NCI-H2171 (cell line): Measurements from ENCODE around the gene CAMSAP3.

Source experiments
- DNase-seq: peaks from one replicate; lab custom pipeline; 2025; lab: John Stamatoyannopoulos, UW

The CAMSAP3 gene

DNA sequence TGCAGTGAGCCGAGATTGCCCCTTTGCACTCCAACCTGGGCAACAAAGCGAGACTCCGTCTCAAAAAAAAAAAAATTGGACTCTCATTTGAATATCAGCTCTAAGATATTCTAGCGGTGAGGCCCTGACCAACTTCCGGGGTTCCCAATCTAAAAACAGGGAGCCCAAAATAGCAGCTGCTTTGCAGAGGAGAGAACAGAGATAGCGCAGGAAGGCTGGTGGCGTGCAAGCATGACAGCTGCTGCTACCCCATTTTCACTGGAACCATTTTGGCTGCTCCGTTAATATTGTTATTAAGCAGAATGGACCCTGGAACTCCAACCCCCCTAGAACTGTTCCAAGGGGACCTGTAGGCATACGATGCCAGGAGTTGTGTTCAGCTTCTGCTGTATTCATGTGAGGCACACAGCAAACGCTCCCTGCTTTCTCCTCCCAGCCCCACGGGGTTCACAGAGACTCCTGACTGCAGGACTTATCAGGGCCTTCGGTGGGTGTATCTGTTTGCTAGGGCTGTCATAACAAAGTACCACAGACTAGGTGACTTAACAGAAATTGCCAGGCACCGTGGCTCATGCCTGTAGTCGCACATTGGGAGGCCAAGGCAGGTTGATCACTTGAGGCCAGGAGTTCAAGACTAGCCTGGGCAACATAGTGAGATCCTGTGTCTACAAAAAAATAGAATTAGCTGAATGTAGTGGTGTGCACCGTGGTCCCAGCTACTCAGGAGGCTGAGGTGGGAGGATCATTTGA is 52.8 kb downstream of the CAMSAP3 start:
- DNase-seq: no peak

DNA sequence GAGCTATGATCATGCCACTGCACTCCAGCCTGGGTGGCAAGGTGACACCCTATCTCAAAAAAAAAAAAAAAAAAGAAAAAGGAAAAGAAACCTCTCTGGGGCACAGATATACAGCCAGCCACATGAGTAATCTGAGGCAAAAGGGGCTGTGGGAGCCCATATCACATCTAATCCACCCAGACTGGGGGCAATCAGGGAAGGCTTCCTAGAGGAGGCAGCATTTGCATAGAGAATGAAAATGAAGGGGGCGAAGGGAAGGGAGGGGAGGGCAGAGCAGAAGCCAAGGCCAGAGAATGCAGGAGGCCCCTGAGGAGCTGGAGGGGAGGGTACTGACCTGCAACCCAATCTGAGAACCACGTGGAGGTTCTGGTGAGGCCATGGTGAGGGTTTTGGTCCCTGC is 54.5 kb downstream of the CAMSAP3 start:
- DNase-seq: no peak

GRCh38 chr19:7652061-7652641 is 56.5 kb downstream of the CAMSAP3 start:
- DNase-seq: peak; percentile 51

- no peak for DNase-seq
Observed at GRCh38 chr19:7654401-7654800, 58.7 kb downstream of the CAMSAP3 start.

GRCh38 chr19:7655581-7655980 is 59.9 kb downstream of the CAMSAP3 start:
- DNase-seq: no peak

- DNase-seq: no peak
Observed at GRCh38 chr19:7657131-7657751, 61.6 kb downstream of the CAMSAP3 start.

- DNase-seq: no peak
Observed at GRCh38 chr19:7658219-7658686, 62.6 kb downstream of the CAMSAP3 start.

GRCh38 chr19:7661744-7662538 is 66.3 kb downstream of the CAMSAP3 start:
- DNase-seq: no peak

DNA sequence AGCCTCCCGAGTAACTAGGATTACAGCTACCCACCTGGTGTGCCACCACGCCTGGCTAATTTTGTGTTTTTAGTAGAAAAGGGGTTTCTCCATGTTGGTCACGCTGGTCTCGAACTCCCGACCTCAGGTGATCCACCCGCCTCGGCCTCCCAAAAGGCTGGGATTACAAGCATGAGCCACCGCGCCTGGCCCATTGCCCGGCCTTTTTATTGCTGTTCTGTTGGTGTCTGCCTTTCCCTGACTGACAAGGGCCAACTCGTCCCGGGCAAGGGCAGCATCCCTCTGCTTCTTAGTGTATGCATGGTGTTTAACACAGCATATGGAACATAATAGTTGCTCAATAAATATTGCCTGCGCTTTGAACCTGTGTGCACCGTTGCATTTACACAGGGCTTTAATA is 67.0 kb downstream of the CAMSAP3 start:
- DNase-seq: no peak

GRCh38 chr19:7663706-7664105 is 68.0 kb downstream of the CAMSAP3 start:
- no peak for DNase-seq

GRCh38 chr19:7665076-7665475 is 69.4 kb downstream of the CAMSAP3 start:
- DNase-seq: no peak
